Measurements from ENCODE around the gene KBTBD7.
A peak's percentile ranks its signal among the peaks of the same experiment; 100 is the strongest.

KBTBD7 gene

DNA sequence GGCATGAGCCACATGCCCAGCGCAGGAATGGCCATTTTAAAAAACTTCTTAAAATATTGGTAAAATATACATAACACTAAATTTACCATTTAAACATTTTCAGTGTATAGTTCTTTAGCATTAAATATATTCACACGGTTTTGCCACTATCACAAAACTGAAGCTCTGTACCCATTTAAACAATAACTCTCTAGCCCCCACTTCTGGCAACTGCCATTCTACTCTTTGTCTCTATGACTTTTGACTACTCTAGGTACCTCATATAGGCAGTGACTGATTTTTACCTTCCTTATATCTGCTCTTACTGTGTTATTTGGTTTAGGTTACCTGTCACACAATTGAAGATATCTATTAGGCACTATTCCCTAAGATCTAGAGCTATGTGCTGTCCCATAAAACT, 2.3 kb upstream of the KBTBD7 start:
- ChIA-PET CTCF (interaction anchor here (0.6 to 1.1 kb wide), 3 partner anchors 97 to 392 kb away, joined by 3 to 4 read pairs (median 3); partner anchors contain the start of gene WBP4), POLR2A (no interaction called here)
- H3K4me3 ChIP-seq (ENCODE audit: low read depth, low read length) = no peak overlapping the region
- no peaks in the 10 kb centered on the region for H3K9me3 ChIP-seq (ENCODE audit: control insufficient read depth, insufficient read depth, low read depth, low read length)
- TF ChIP-seq ZBTB17 (tag by site-specific recombination; IDR thresholded peaks at IDR 0.05) = no peak
- no peak for TF ChIP-seq ZNF510 (tag by site-specific recombination; IDR thresholded peaks at IDR 0.05; ENCODE audit: insufficient replicate concordance)
- H3K36me3 ChIP-seq (ENCODE audit: control insufficient read depth in 2 of 2, insufficient read depth in 1 of 2, low read length in 2 of 2) = peaks cover 0 to 9% of the 10 kb centered on the region in 2 experiments; a peak in 1 of 3 replicates
- H3K4me1 ChIP-seq (ENCODE audit: control insufficient read depth, insufficient read depth, low read length) = no peaks in the 10 kb centered on the region
- H3K27ac ChIP-seq (ENCODE audit: extremely low read depth, low read depth, low read length) = no peak overlapping the region

GRCh38 chr13:41196011-41196410, 1.6 kb upstream of the KBTBD7 start:
- POLR2A ChIA-PET = no interaction called here

DNA sequence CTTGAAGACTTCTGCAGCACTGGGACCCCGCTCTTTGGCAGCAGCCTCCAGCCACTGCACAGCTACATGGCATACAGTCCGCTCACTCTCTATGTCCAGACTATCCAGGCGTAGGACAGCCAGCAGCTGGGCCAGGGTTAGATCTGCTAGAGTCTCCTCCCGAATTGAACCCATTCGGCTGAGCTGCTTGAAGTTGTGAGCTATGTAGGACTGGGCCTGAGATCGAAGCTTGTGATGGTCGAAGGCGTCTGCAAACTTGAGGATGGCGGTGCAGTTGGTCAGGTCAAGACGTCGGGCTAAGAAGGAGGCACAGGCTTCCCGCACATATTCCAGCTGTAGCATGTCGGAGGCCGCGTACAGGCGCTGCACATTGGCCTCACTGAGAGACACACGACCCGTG, 900 bp downstream of the KBTBD7 start:
- no peak for TF ChIP-seq ZNF37A (tag by site-specific recombination; IDR thresholded peaks at IDR 0.05)
- no peak for TF ChIP-seq ZNF843 (tag by site-specific recombination; IDR thresholded peaks at IDR 0.05)
- TF ChIP-seq ZNF416 (tag by site-specific recombination; IDR thresholded peaks at IDR 0.05) = no peak
- TF ChIP-seq ZNF394 (tag by site-specific recombination; IDR thresholded peaks at IDR 0.05; ENCODE audit: borderline replicate concordance) = no peak
- TF ChIP-seq ZNF549 (tag by site-specific recombination; IDR thresholded peaks at IDR 0.05) = no peak
- no peak for TF ChIP-seq SP3 (tag by site-specific recombination; IDR thresholded peaks at IDR 0.05)
- no peak for TF ChIP-seq BCL11B (tag by site-specific recombination; IDR thresholded peaks at IDR 0.05; ENCODE audit: low read depth)
- no peak for TF ChIP-seq ZNF660 (tag by site-specific recombination; IDR thresholded peaks at IDR 0.05)
- TF ChIP-seq ZNF391 (tag by site-specific recombination; IDR thresholded peaks at IDR 0.05; ENCODE audit: borderline replicate concordance, low read depth) = no peak
- TF ChIP-seq, protein P1, sequence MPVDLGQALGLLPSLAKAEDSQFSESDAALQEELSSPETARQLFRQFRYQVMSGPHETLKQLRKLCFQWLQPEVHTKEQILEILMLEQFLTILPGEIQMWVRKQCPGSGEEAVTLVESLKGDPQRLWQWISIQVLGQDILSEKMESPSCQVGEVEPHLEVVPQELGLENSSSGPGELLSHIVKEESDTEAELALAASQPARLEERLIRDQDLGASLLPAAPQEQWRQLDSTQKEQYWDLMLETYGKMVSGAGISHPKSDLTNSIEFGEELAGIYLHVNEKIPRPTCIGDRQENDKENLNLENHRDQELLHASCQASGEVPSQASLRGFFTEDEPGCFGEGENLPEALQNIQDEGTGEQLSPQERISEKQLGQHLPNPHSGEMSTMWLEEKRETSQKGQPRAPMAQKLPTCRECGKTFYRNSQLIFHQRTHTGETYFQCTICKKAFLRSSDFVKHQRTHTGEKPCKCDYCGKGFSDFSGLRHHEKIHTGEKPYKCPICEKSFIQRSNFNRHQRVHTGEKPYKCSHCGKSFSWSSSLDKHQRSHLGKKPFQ (tag by site-specific recombination; IDR thresholded peaks at IDR 0.05) = no peak
- no peak for TF ChIP-seq ZNF677 (tag by site-specific recombination; IDR thresholded peaks at IDR 0.05)
- no peaks in the 10 kb centered on the region for H3K4me1 ChIP-seq (ENCODE audit: control insufficient read depth, insufficient read depth, low read length)
- ChIA-PET CTCF (no interaction called here), POLR2A (no interaction called here)
- H3K36me3 ChIP-seq (ENCODE audit: control insufficient read depth in 2 of 2, insufficient read depth in 1 of 2, low read length in 2 of 2) = peaks cover 0 to 9% of the 10 kb centered on the region in 2 experiments; a peak in 1 of 3 replicates
- H3K27ac ChIP-seq (ENCODE audit: extremely low read depth, low read depth, low read length) = peak overlapping the region; percentile 85; the same call in 1 of the 2 replicates
- no peaks in the 10 kb centered on the region for H3K9me3 ChIP-seq (ENCODE audit: control insufficient read depth, insufficient read depth, low read depth, low read length)
- H3K4me3 ChIP-seq (ENCODE audit: low read depth, low read length) = no peak overlapping the region

More at GRCh38 chr13:41196011-41196410, 1.6 kb upstream of the KBTBD7 start:
- Histone ChIP-seq H3K27ac (ENCODE audit: extremely low read depth, low read depth, low read length) (no peak overlapping the region), H3K4me3 (ENCODE audit: low read depth, low read length) (no peak overlapping the region), H3K9me3 (ENCODE audit: control insufficient read depth, insufficient read depth, low read depth, low read length) (no peaks in the 10 kb centered on the region), H3K36me3 (ENCODE audit: control insufficient read depth in 2 of 2, insufficient read depth in 1 of 2, low read length in 2 of 2) (peaks cover 0 to 9% of the 10 kb centered on the region in 2 experiments; a peak in 1 of 3 replicates), H3K4me1 (ENCODE audit: control insufficient read depth, insufficient read depth, low read length) (no peaks in the 10 kb centered on the region)
- TF ChIP-seq ZSCAN16 (tag by site-specific recombination; IDR thresholded peaks at IDR 0.05) (no peak), ZNF707 (tag by site-specific recombination; IDR thresholded peaks at IDR 0.05) (no peak), ZNF23 (tag by site-specific recombination; IDR thresholded peaks at IDR 0.05; ENCODE audit: borderline replicate concordance) (no peak), ZNF248 (tag by site-specific recombination; IDR thresholded peaks at IDR 0.05) (no peak), ZNF449 (tag by site-specific recombination; IDR thresholded peaks at IDR 0.05) (no peak), ZNF501 (tag by site-specific recombination; IDR thresholded peaks at IDR 0.05) (no peak), ZNF24 (tag by site-specific recombination; IDR thresholded peaks at IDR 0.05) (no peak)
- TF ChIP-seq, protein P2, sequence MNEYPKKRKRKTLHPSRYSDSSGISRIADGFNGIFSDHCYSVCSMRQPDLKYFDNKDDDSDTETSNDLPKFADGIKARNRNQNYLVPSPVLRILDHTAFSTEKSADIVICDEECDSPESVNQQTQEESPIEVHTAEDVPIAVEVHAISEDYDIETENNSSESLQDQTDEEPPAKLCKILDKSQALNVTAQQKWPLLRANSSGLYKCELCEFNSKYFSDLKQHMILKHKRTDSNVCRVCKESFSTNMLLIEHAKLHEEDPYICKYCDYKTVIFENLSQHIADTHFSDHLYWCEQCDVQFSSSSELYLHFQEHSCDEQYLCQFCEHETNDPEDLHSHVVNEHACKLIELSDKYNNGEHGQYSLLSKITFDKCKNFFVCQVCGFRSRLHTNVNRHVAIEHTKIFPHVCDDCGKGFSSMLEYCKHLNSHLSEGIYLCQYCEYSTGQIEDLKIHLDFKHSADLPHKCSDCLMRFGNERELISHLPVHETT (tag by site-specific recombination; IDR thresholded peaks at IDR 0.05) = no peak
- CTCF ChIA-PET = interaction anchor here (0.6 to 1.1 kb wide), 2 partner anchors 97 to 135 kb away, joined by 3 to 4 read pairs; partner anchors contain the start of gene WBP4

Data from HEK293 (cell line).